ENCODE results near the gene CD160.

The CD160 gene

DNA sequence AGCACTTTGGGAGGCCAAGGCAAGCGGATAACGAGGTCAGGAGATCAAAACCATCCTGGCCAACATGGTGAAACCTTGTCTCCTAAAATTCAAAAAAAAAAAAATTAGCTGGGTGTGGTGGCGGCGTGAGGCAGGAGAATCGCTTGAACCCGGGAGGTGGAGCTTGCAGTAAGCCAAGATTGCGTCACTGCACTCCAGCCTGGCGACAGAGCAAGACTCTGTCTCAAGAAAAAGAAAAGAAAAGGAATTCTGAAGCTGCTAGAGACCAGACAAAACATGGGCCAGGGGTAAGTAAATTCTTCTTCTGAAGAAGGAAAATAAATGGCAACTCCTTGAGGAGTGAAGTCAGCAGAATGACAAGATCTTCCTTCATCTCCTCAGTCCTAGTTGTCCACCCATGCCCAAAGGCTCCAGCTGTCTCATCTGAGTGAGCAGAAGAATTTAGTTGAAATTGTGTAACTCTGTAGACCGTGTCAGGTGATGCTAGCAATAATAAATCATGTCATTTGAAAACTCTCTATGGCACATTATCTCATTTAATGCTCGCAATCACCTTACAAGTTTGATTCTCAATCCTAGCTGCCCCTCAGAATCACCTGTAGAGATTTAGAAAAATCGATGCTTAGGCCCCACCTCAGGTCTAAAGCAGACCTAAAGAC, 26.4 kb upstream of the CD160 start:
- TF ChIP-seq ZFX (IDR thresholded peaks at IDR 0.05; ENCODE audit: borderline replicate concordance) = no peak
- TF ChIP-seq, protein P1, sequence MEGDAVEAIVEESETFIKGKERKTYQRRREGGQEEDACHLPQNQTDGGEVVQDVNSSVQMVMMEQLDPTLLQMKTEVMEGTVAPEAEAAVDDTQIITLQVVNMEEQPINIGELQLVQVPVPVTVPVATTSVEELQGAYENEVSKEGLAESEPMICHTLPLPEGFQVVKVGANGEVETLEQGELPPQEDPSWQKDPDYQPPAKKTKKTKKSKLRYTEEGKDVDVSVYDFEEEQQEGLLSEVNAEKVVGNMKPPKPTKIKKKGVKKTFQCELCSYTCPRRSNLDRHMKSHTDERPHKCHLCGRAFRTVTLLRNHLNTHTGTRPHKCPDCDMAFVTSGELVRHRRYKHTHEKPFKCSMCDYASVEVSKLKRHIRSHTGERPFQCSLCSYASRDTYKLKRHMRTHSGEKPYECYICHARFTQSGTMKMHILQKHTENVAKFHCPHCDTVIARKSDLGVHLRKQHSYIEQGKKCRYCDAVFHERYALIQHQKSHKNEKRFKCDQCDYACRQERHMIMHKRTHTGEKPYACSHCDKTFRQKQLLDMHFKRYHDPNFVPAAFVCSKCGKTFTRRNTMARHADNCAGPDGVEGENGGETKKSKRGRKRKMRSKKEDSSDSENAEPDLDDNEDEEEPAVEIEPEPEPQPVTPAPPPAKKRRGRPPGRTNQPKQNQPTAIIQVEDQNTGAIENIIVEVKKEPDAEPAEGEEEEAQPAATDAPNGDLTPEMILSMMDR (IDR thresholded peaks at IDR 0.05) = no peak
- H3K27ac ChIP-seq = no peak overlapping the region

DNA sequence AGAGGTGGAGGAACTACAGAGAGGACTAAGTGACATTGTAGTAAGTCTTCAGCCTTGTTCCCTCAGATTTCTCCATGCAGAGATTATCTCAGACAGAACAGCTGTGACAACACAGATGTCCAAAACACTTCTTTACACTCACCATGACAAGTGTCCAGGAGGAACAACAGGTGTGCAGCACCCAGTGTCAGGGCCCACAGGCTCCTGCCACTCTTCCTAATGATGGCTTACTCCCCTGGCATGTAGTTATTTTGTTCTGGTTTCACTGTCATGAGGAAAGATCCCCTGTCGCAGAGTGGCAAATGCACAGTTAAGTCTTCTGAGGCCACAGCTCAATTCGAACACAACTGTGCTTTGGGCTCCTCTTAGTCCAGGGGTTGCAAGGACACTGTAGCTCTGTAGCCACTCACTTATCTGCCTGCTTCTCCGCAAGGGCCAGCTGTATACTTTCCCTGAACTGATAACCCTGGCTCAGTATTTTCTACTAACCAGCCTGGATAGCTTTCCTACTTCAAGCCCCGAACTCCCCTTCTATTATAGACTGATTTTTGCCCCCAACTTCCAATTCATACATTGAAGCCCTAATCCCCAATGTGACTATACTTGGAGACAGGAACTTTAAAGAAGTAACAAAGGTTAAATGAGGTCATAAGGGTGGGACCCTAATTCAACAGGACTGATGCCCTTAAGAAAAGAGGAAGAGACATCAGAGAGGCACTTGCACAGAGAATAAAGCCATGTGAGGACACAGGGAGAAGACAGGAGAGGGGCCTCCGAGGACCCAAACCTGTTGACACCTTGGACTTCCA, 23.3 kb upstream of the CD160 start:
- H3K27ac ChIP-seq = no peak overlapping the region
- no peak for TF ChIP-seq ZFX (IDR thresholded peaks at IDR 0.05; ENCODE audit: borderline replicate concordance)
- TF ChIP-seq, protein P1 (IDR thresholded peaks at IDR 0.05) = no peak

DNA sequence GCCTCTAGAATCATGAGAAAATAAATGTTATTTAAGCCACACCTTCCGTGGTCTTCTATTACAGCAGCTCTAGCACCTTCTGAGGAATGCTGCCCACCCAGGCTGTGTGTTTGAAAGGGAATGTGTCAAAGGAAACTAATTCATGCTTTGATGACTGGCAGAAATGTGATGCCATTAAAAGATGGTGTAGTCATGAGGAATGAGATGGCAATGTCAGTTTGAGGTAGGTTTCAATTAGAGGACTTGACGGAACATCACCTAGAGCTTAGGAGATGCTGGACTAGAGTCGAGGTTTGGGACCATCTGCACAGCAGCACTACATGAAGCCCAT, 22.7 kb upstream of the CD160 start:
- no peak for TF ChIP-seq ZFX (IDR thresholded peaks at IDR 0.05; ENCODE audit: borderline replicate concordance)
- TF ChIP-seq, protein P1 (IDR thresholded peaks at IDR 0.05) = no peak
- no peak overlapping the region for H3K27ac ChIP-seq

DNA sequence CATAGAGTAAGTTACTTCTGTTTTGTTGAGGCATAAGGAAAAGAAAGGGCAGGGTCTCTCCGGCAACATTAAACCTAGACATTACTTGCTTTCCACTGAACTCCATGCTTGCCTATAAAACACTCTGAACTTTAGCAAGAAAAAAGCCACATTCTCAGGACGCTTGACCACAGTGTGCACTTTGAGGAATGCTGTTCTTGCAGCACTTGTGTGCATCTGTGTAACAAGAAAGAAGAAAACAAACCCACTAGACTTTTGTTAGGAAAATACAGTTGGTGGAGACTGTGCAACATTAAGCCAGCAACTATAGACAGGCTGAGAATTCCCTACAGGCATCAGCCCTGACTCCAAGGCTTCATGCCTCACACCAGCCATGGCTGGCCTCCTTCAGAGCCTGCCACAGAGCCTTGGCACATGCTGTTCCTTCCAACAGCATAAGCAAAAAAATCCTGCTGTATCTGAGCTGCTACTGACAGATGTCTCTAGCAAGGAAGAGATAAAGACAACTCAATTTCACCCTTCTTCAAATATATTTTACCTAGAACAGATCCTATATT, 17.9 kb upstream of the CD160 start:
- no peak overlapping the region for H3K27ac ChIP-seq
- no peak for TF ChIP-seq ZFX (IDR thresholded peaks at IDR 0.05; ENCODE audit: borderline replicate concordance)
- TF ChIP-seq, protein P1 (IDR thresholded peaks at IDR 0.05) = no peak

DNA sequence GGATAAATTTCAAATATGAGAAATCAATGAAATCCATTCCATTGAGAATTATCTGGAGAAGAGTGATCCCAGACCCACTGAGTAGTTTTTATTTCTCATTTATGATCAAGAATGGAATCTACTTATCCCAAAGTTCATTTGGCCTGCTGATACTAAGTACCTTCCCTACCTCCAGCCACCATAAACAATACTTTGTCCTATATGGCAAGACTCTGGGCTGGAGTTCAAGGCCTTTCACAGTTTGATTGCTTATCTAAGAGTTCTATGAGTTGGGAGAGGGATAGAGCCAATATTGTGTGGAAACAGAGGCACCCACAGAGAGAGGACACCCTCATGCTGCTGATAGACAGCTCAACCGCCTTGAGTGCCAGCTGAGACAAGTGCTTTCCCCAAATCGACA, 17.2 kb upstream of the CD160 start:
- no peak for TF ChIP-seq ZFX (IDR thresholded peaks at IDR 0.05; ENCODE audit: borderline replicate concordance)
- TF ChIP-seq, protein P1 (IDR thresholded peaks at IDR 0.05) = no peak
- no peak overlapping the region for H3K27ac ChIP-seq

DNA sequence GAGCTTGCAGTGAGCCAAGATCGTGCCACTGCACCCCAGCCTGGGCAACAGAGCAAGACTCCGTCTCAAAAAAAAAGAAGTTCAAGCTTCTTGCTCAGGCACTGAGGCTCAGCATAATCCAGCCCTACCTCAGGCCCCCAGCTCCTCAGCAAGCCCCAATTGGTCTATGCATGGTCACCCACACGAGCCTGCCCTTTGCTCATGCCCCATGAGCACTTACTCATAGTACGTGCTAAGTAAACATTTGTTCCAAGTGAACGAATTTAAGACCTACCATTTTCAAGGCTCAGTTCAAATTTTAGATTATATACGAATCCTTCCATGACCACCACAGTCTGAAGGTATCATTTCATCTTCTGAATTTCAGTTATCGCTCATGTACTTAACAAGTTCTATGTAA, 16.5 kb upstream of the CD160 start:
- no peak overlapping the region for H3K27ac ChIP-seq
- no peak for TF ChIP-seq ZFX (IDR thresholded peaks at IDR 0.05; ENCODE audit: borderline replicate concordance)
- TF ChIP-seq, protein P1 (IDR thresholded peaks at IDR 0.05) = no peak

DNA sequence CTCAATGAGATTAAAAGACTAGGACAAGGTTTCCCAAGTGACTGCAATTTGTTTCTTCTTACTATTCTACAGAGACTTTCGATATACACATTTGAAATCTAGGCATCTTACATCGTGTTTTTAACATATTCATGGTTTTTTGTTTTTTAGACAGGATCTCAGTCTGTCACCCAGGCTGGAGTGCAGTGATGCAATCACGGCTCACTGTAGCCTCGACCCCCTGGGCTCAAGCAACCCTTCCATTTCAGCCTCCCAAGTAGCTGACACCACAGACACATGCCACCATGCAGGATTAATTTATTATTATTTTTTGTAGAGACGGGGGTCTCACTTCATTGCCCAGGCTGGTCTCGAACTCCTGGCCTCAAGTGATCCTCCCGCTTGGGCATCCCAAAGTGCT, 13.7 kb upstream of the CD160 start:
- H3K27ac ChIP-seq = no peak overlapping the region
- TF ChIP-seq ZFX (IDR thresholded peaks at IDR 0.05; ENCODE audit: borderline replicate concordance) = no peak
- TF ChIP-seq, protein P1 (IDR thresholded peaks at IDR 0.05) = no peak

Data from 22Rv1 (cell line).